ENCODE measurements around the gene NAA25.

NAA25 gene

DNA sequence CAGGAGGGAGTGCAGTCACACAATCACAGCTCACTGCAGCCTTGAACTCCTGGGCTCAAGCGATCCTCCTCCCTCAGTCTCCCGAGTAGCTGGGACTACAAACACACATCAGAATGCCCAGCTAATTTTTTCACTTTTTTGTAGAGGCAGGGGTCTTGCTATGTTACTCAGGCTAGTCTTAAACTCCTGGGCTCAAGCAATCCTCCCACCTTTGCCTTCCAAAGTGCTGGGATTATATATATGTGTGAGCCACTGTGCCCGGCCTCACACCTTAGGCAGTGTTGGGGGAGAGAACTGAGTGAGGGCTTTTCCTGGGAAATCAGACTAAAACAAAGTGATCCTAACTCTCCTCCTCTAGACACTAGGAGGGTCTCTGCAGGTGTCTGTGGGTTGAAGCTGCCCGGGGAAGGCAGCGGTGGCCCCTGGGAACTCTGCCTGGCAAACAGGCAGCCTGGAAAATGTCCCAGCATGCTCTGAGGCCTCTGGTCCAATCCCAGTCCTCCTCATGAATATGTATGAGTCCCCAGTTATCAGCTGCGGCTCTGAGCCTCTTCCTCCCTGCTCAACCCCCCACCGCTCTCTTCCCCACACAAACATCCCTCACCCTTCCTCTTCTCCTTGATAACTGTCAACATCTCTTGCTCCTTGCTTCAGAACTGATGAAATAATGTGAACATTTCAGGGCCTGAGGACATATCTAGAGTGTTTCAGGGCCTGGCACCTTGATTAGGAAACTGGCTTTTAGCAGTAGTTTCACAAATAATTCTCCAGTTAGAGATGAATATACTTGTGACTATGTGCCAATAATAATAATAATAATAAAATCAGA, 7.9 kb upstream of the NAA25 start:
- Histone ChIP-seq H3K4me1 (ENCODE audit: control insufficient read depth in 2 of 2, insufficient read depth in 1 of 2, low read depth in 1 of 2, low read length in 2 of 2) (peaks cover 4 to 9% of the 10 kb centered on the region in 2 donors), H3K9me3 (replicated peaks in 1 of 2; ENCODE audit: control insufficient read depth in 2 of 2, insufficient read depth in 1 of 2, low read depth in 1 of 2, low read length in 2 of 2) (no peaks in the 10 kb centered on the region), H3K36me3 (replicated peaks in 1 of 2; ENCODE audit: control insufficient read depth in 2 of 2, insufficient read depth in 2 of 2, low read length in 2 of 2) (no peaks in the 10 kb centered on the region), H3K23ac (ENCODE audit: low read depth, low read length, poor library complexity) (no peak overlapping the region), H2BK12ac (ENCODE audit: low read length) (no peak overlapping the region), H2AK5ac (ENCODE audit: low read depth, low read length) (no peak overlapping the region), H3K79me1 (ENCODE audit: low read depth, low read length) (peaks cover 1% of the 10 kb centered on the region), H4K8ac (ENCODE audit: low read depth, low read length) (no peak overlapping the region), H3K4me2 (ENCODE audit: insufficient read depth, low read length, poor library complexity, severe bottlenecking) (peak overlapping the region; percentile 36), H3K9ac (ENCODE audit: low read depth, low read length, poor library complexity) (no peak overlapping the region), H3K27me3 (ENCODE audit: control insufficient read depth in 3 of 3, insufficient read depth in 3 of 3, low read depth in 1 of 3, low read length in 3 of 3) (no peaks in the 10 kb centered on the region), H2AFZ (ENCODE audit: low read length) (peak overlapping the region; percentile 93), H3K4me3 (ENCODE audit: low read length in 2 of 2) (peak overlapping the region in 1 of 2 donors; percentile 38), H2BK15ac (ENCODE audit: low read length) (no peak overlapping the region), H3K14ac (ENCODE audit: low read length) (no peak overlapping the region), H3K18ac (ENCODE audit: low read length) (peak overlapping the region; percentile 73), H3K4ac (ENCODE audit: low read length) (no peak overlapping the region), H2BK120ac (ENCODE audit: low read depth, low read length) (no peak overlapping the region), H2BK5ac (ENCODE audit: low read length) (no peak overlapping the region), H3K27ac (replicated peaks; ENCODE audit: low read length) (peak overlapping the region; percentile 87), H4K91ac (ENCODE audit: low read depth, low read length, poor library complexity) (no peak overlapping the region)
- WGBS, 2 donors (ENCODE audit: extremely low coverage in 2 of 2, insufficient read length in 2 of 2, insufficient replicate concordance in 1 of 2) = no CpG with 5 or more reads among the region's 7 CpGs
- DNase-seq (ENCODE audit: low spot score) = peak; percentile 67

DNA sequence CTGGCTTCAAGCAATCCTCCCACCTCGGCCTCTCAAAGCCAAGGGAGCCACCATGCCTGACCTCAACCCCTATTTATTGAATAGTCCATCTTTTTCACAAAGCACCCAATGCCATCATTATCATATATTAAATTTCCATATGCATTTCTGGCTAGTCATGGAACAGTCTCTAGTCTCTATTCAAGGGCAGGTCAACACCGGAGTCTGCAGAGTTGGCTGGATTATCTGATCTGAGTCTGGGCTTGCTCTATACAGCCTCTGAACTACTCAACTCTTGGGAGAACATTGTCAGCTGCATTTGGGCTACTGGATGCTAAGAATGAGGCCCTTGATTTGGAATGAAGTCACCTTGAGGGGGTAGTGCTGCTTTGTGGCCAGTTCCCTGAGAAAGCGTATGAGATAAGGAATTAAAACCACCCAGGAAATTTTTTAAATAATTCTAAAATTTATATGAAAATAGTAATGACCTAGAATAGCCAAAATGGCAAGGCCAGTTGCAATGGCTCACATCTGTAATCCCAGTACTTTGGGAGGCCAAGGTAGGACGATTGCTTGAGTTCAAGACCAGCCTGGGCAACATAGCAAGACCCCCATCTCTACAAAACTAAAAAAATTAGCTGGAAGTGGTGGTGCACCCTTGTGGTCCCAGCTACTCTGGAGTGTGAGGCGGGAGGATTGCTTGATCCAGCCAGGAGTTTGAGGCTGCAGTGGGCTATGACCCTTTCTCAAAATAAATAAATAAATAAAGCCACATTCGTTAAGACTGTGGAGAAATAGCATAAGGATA, 6.9 kb upstream of the NAA25 start:
- no peak overlapping the region for H2AFZ ChIP-seq (ENCODE audit: low read length)
- H3K27me3 ChIP-seq (ENCODE audit: control insufficient read depth in 3 of 3, insufficient read depth in 3 of 3, low read depth in 1 of 3, low read length in 3 of 3) = no peaks in the 10 kb centered on the region
- no peak overlapping the region for H3K27ac ChIP-seq (replicated peaks; ENCODE audit: low read length)
- no peaks in the 10 kb centered on the region for H3K9me3 ChIP-seq (replicated peaks in 1 of 2; ENCODE audit: control insufficient read depth in 2 of 2, insufficient read depth in 1 of 2, low read depth in 1 of 2, low read length in 2 of 2)
- no peak overlapping the region for H3K9ac ChIP-seq (ENCODE audit: low read depth, low read length, poor library complexity)
- no peak overlapping the region for H2AK5ac ChIP-seq (ENCODE audit: low read depth, low read length)
- H3K18ac ChIP-seq (ENCODE audit: low read length) = no peak overlapping the region
- H3K36me3 ChIP-seq (replicated peaks in 1 of 2; ENCODE audit: control insufficient read depth in 2 of 2, insufficient read depth in 2 of 2, low read length in 2 of 2) = no peaks in the 10 kb centered on the region
- H3K4me3 ChIP-seq (ENCODE audit: low read length in 2 of 2) = no peak overlapping the region
- no peak overlapping the region for H4K91ac ChIP-seq (ENCODE audit: low read depth, low read length, poor library complexity)
- no peak overlapping the region for H2BK12ac ChIP-seq (ENCODE audit: low read length)
- no CpG with 5 or more reads among the region's 6 CpGs for WGBS, 2 donors (ENCODE audit: extremely low coverage in 2 of 2, insufficient read length in 2 of 2, insufficient replicate concordance in 1 of 2)
- H2BK15ac ChIP-seq (ENCODE audit: low read length) = no peak overlapping the region
- H2BK120ac ChIP-seq (ENCODE audit: low read depth, low read length) = no peak overlapping the region
- no peak overlapping the region for H4K8ac ChIP-seq (ENCODE audit: low read depth, low read length)
- no peak overlapping the region for H3K4me2 ChIP-seq (ENCODE audit: insufficient read depth, low read length, poor library complexity, severe bottlenecking)
- H3K14ac ChIP-seq (ENCODE audit: low read length) = no peak overlapping the region
- H3K79me1 ChIP-seq (ENCODE audit: low read depth, low read length) = peaks cover 1% of the 10 kb centered on the region
- DNase-seq (ENCODE audit: low spot score) = no peak
- no peak overlapping the region for H3K23ac ChIP-seq (ENCODE audit: low read depth, low read length, poor library complexity)
- H3K4me1 ChIP-seq (ENCODE audit: control insufficient read depth in 2 of 2, insufficient read depth in 1 of 2, low read depth in 1 of 2, low read length in 2 of 2) = peaks cover 4 to 9% of the 10 kb centered on the region in 2 donors
- no peak overlapping the region for H2BK5ac ChIP-seq (ENCODE audit: low read length)
- H3K4ac ChIP-seq (ENCODE audit: low read length) = no peak overlapping the region

DNA sequence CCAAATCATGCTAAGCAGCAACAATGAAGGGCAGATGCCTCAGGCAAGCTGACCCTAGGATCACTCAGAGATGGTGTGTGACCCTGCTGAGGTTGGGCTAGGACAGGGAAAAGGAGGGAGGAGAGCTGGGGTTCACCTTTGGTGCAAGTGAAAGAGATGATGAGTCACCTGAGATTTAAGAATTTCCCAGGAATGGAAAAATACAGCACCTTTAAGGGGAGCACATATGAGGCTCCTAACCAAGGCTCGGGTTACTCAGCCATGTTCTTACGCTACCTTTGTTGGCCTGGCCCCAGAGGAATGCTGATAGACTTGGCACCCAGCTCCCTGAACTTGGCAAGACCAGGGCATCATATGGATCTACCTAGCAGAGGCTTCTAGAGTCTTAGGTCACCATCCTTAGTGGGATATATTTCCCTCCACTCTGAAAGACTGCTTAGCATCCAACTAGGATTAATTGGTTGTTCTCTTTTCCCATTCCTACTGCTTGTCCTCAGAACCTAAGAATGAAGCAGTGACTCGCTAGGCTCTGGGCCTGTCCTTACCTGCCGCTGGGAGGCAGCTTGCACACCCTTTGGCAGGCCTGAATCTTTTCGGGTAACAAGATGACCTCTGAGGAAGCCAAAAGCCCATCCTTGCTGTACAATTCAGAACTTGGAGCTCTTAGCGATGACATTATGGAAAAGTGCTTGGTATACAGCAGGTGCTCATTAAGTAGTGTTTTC, 4.0 kb upstream of the NAA25 start:
- H2AK5ac ChIP-seq (ENCODE audit: low read depth, low read length) = no peak overlapping the region
- no peak overlapping the region for H3K4me2 ChIP-seq (ENCODE audit: insufficient read depth, low read length, poor library complexity, severe bottlenecking)
- no peak overlapping the region for H3K23ac ChIP-seq (ENCODE audit: low read depth, low read length, poor library complexity)
- peaks cover 4 to 9% of the 10 kb centered on the region in 2 donors for H3K4me1 ChIP-seq (ENCODE audit: control insufficient read depth in 2 of 2, insufficient read depth in 1 of 2, low read depth in 1 of 2, low read length in 2 of 2)
- no peak overlapping the region for H3K4me3 ChIP-seq (ENCODE audit: low read length in 2 of 2)
- WGBS, 2 donors (ENCODE audit: extremely low coverage in 2 of 2, insufficient read length in 2 of 2, insufficient replicate concordance in 1 of 2) = no CpG with 5 or more reads among the region's 6 CpGs
- H3K18ac ChIP-seq (ENCODE audit: low read length) = no peak overlapping the region
- peaks cover 1% of the 10 kb centered on the region for H3K79me1 ChIP-seq (ENCODE audit: low read depth, low read length)
- H4K8ac ChIP-seq (ENCODE audit: low read depth, low read length) = no peak overlapping the region
- H2BK5ac ChIP-seq (ENCODE audit: low read length) = no peak overlapping the region
- no peaks in the 10 kb centered on the region for H3K9me3 ChIP-seq (replicated peaks in 1 of 2; ENCODE audit: control insufficient read depth in 2 of 2, insufficient read depth in 1 of 2, low read depth in 1 of 2, low read length in 2 of 2)
- no peak for DNase-seq (ENCODE audit: low spot score)
- no peak overlapping the region for H2AFZ ChIP-seq (ENCODE audit: low read length)
- H3K27me3 ChIP-seq (ENCODE audit: control insufficient read depth in 3 of 3, insufficient read depth in 3 of 3, low read depth in 1 of 3, low read length in 3 of 3) = no peaks in the 10 kb centered on the region
- no peak overlapping the region for H3K27ac ChIP-seq (replicated peaks; ENCODE audit: low read length)
- no peak overlapping the region for H2BK120ac ChIP-seq (ENCODE audit: low read depth, low read length)
- H3K36me3 ChIP-seq (replicated peaks in 1 of 2; ENCODE audit: control insufficient read depth in 2 of 2, insufficient read depth in 2 of 2, low read length in 2 of 2) = no peaks in the 10 kb centered on the region
- no peak overlapping the region for H3K9ac ChIP-seq (ENCODE audit: low read depth, low read length, poor library complexity)
- H2BK12ac ChIP-seq (ENCODE audit: low read length) = no peak overlapping the region
- no peak overlapping the region for H4K91ac ChIP-seq (ENCODE audit: low read depth, low read length, poor library complexity)
- H3K4ac ChIP-seq (ENCODE audit: low read length) = no peak overlapping the region
- H2BK15ac ChIP-seq (ENCODE audit: low read length) = no peak overlapping the region
- H3K14ac ChIP-seq (ENCODE audit: low read length) = no peak overlapping the region

All from neuronal stem cell (in vitro differentiated cells).